A172 (cell line): ENCODE measurements around the gene TXNDC16. TPM values are rescaled to one million over a fixed set of nuclear protein-coding genes. Genes with fewer than 3 reads are reported as not detected.
"Not testable (repeated sequence)": the region's sequence is repeated elsewhere in the genome, so short reads cannot be mapped to it uniquely, and the experiment has no call there.

Source experiments
- DNase-seq: peaks from one replicate; pipeline ENCODE4 v3.0.0-alpha.2; 2015; ENCODE audit warnings: low spot score
- total RNA-seq: library from RNA; depleted of rRNA; stranded (reverse); fragments of >200 nt; shearing (Covaris generic); gene quantifications from 2 replicates; pipeline ENCODE4 v1.2.3, GENCODE V29; 2014

Gene TXNDC16
- total RNA-seq, 1 experiment from 2014 or later, result 5.4 TPM

- no peak for DNase-seq
Observed at GRCh38 chr14:52545584-52546317, 6.6 kb downstream of the TXNDC16 start.

GRCh38 chr14:52538623-52539022 lies 13.7 kb downstream of the TXNDC16 start:
- no peak for DNase-seq

GRCh38 chr14:52536269-52536668 lies 16.0 kb downstream of the TXNDC16 start:
- DNase-seq, result no peak

GRCh38 chr14:52531481-52531880 lies 20.8 kb downstream of the TXNDC16 start:
- no peak for DNase-seq

GRCh38 chr14:52527052-52527451 lies 25.3 kb downstream of the TXNDC16 start:
- DNase-seq, result no peak

GRCh38 chr14:52522581-52523345 lies 29.5 kb downstream of the TXNDC16 start:
- DNase-seq, result no peak

- no peak for DNase-seq
Observed at GRCh38 chr14:52522033-52522432, 30.3 kb downstream of the TXNDC16 start.

- no peak for DNase-seq
Observed at GRCh38 chr14:52514046-52514811, 38.1 kb downstream of the TXNDC16 start.

GRCh38 chr14:52513249-52513648 lies 39.1 kb downstream of the TXNDC16 start:
- no peak for DNase-seq

- no peak for DNase-seq
Observed at GRCh38 chr14:52494444-52494843, 57.9 kb downstream of the TXNDC16 start.

GRCh38 chr14:52485350-52485960 lies 66.8 kb downstream of the TXNDC16 start:
- no peak for DNase-seq

- DNase-seq, result no peak
Observed at GRCh38 chr14:52481864-52482263, 70.4 kb downstream of the TXNDC16 start.

GRCh38 chr14:52473557-52473956 lies 78.7 kb downstream of the TXNDC16 start:
- DNase-seq, result peak; percentile 16

GRCh38 chr14:52472728-52473127 lies 79.6 kb downstream of the TXNDC16 start:
- no peak for DNase-seq

- not testable (repeated sequence) for DNase-seq
Observed at GRCh38 chr14:52472251-52472650, 80.1 kb downstream of the TXNDC16 start.

- DNase-seq, result no peak
Observed at GRCh38 chr14:52467515-52468266, 84.6 kb downstream of the TXNDC16 start.

GRCh38 chr14:52464175-52464574 lies 88.1 kb downstream of the TXNDC16 start:
- no peak for DNase-seq

GRCh38 chr14:52463375-52463774 lies 88.9 kb downstream of the TXNDC16 start:
- DNase-seq, result no peak

- no peak for DNase-seq
Observed at GRCh38 chr14:52461721-52462120, 90.6 kb downstream of the TXNDC16 start.

GRCh38 chr14:52458721-52459085 lies 93.6 kb downstream of the TXNDC16 start:
- DNase-seq, result no peak

GRCh38 chr14:52457411-52457810 lies 94.9 kb downstream of the TXNDC16 start:
- no peak for DNase-seq
